ENCODE measurements around the gene HTRA1.

Gene HTRA1

DNA sequence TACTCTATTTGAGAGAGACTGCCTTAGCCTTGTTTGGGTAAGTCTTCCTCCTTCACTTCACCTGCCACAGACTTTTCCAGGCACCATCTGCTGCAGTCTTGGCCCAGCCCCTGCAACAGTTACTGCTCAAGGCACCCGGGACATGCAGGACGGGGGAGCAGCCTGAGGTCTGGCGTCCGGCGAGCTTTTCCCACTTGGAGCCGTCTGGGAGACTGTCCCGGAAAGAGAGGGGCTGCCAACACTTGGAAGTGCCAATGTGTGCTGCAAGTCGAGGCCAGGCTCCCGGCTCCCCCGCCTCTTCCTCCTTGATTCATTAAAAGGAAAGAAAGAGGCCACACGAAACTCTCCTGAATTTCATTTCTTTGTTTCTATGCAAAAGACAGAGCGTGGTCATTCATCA, 13.7 kb downstream of the HTRA1 start:
- no peak for FAIRE-seq

DNA sequence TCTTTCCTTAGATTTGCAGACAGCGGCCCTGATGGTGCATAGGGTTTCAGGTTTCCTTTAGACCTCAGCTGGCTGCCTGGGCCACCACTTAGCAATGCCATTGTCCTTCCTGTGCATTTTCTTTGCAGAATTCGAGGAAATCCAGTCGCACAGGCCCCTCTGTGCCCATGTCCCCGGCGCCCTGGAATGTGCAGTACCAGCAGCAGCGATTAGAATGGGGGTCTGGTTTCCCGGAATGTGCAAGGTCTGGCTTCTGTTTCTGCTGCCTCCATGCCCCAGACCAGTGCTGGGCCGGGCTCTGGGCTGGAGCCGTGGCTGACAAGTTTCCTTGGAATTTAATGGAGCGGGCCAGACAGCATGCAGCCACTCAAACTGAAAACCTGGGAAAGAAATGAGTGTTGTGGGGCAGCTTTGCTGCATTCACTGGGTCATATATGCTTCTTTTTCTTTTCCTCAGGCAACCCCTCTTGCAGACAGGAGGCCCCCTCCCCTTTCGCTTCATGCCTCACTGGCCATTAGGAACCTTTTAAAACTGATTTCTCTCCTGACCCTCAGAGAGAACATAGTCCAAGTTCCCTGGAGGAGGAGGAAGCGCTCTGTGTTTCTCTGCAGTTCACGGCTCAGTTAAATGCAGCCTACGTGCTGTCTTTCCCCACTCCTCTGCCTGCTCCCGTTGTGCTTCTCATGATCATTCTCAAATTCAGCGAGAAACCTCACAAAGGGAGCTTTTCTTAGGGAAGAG, 14.4 kb downstream of the HTRA1 start:
- FAIRE-seq: no peak

DNA sequence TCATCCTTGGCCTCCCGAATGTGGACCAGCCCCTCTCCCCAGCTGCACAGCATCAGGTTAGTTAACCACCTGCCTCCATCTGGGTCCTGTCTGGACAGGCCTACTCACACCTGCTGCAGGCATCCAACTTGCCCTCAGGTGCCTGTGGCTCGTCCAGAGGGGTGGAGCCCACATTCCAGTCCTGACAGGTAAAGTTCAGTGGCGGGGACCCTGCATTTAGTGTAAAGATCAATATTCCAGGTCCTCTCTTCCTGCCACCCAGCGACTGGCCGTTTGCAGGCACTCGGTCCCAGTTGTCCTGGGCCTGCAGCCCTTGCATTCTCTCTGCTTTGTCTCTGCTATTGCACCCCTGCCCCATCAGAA, 15.0 kb downstream of the HTRA1 start:
- no peak for FAIRE-seq

DNA sequence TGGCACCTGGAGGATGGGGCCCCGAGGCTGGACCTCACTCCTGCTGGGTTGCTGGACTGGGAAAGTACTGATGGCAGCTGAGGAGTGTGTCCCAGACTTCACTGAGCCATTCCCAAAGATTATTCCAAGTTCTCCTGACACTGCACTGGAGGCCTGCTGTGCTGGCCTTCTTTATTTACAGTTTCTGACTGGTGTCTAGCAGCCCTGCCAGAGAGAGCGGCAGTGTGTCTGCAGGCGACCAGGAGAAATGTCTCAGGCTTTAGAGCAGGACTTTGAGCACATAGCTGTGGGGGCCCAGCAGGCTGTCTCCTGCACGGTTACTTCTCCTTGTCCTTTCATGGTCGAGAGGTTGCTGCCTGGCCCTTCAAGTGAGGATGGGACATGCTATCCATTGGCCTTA, 16.1 kb downstream of the HTRA1 start:
- FAIRE-seq: no peak

DNA sequence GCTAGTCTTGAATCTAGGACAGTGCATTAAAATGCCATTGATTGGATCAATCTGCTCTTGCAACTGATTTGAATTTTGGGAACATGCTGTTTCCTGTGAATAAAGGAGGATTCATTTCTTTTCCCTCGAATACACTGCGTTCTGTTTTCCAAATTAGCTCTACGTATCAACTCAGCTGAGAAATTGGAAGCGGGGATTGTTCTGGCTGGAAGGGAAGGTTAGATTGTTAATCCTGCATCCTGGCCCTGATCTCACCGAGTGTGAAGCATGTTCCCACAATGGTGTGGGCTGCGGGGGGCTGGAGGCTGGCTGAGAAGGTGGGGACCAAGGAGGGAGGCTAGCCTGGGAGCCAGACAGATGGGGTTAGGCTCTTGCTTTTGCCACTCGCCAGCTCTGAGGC, 17.6 kb downstream of the HTRA1 start:
- no peak for FAIRE-seq

DNA sequence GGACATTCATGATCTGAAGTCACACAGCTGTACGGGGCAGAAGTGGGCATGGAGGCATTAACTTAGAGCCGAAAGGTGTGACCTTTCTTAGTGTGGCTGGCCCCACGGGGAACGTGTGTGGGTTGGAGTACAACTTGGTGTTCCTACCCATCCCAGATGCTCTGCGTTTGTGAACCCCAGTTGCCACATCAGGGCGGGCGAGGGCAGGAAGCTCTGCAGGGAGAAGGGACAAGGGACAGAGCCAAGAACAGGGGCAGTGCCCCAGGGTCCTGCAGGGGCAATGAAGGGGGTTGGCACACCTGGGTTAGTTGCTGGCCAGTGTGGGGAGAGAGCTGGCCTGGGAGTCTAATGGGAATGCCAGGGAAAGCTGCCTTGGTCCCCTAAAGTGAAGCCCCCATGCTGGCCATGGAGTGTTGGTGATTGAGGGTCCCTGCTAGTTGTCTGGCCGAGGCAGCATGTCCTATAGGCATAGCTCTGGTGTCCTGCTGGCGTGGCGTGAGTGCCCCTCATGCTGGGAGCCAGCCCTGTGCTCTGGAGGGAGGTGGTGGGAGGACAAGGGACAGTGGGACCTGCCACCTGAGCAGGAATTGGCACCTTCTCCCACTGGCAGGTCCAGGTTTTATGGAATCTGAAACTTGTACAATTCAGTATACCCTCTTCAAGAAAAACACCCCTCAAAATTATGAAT, 18.9 kb downstream of the HTRA1 start:
- FAIRE-seq: no peak

DNA sequence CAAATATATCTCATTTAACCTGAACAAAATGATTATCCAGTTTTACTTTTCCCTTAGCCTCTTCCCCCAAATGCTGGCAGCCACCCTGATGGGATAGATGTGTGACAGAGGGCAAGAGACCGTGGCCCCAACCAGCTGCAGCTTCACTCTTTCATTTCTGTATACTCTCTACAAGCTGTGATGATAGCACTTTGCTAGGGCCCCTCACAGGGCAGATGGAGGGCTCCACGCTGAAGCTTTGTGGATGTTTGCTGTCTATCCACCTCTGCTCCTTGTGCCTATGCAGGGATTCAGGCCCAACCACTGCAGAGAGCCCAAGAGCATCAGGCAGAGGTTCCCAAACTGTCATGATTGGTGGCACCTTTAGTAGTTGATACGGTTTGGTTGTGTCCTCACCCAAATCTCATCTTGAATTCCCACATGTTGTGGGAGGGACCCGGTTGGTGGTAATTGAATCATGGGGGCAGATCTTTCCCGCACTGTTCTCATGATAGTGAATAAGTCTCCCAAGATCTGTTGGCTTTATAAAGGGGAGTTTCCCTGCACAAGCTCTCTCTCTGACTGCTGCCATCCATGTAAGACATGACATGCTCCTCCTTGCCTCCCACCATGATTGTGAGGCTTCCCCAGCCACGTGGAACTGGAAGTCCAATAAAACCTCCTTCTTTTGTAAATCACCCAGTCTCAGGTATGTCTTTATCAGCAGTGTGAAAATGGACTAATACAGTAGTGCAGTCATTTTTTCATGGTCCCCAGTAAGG, 20.1 kb downstream of the HTRA1 start:
- FAIRE-seq: no peak

DNA sequence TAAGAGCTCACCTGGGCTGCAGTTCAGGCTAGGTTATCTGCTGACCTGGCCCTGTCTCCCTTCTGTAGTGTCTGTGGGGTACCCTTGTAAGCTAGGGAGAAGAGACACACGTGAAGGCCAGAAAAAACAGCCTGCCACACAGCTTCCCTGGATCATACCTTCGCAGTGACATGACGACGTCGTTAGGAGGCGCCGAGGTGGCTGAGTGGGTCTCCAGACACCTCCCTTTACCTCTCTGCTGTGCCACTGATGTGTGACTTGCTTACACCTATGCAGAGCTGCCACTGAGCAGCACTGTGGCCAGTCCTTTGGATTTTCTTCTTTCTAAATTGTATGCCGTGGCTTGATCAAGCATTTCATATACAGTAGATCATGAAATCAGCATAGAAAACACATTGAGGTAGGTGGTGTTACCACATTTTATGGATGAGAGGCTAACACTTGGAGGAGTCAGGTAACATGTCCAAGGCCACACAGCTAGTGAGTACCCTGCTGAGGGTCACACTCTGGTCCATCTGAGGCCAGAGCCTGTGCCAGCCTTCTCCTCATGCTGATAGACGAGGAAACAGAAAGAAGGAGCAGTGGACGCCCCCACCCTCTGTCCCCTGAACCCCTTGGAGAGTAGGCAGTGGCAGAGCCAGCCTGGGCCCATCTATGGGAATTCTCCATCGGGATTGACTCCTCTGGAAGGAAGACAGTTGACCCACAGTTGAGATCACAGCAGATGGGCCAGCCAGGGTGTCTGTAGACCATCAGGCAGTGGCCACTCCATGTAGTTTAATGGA, 23.1 kb downstream of the HTRA1 start:
- FAIRE-seq: no peak

DNA sequence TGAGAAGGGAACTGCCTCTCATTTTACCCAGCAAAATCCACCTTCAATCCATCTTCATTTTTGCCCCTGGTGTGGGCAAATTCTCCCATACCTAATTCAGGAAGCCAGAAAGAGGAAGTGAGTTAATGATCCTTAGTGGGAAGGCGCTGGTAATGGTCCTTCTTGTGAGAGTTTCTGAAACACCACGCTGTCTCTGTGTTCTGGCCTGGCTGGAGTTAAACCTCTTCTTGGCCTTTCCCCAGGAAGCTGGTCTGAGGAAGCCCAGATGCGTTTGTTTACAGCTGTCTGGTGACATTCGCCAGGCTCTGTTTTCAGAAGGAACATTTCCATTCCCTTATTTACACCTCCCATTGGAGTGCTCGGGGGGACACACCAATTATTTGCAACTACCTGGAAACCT, 24.3 kb downstream of the HTRA1 start:
- FAIRE-seq: no peak

DNA sequence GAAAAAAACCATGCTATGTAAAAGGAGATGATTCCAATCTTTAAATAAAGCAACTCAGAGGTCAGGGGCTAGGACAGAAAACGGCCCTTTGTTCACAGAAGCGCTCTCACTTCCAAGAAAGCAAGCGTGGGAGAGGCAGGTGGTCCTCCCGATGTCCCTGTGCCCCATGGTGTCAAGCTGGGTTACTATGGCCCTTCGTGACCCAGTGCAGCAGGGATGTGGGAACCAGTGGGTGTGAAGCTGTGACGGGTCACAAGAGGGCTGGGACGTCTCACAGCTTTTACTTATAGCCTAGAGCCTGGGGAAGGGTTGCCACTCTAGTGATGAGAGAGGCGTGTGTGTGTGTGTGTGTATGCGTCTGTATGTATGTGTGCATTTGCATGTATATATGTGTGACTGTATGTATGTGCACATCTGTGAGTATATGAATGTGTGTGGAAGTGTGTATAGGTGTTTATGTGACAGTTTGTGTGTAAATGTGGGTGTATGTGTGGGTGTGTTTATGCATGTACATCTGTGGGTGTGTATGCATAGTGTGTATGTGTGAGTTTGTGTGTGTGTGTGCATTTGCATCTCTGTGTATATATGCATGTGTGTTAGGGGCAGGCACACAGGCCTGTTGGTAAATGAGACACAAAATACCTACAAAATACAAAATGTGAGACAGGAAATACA, 25.2 kb downstream of the HTRA1 start:
- no peak for FAIRE-seq

DNA sequence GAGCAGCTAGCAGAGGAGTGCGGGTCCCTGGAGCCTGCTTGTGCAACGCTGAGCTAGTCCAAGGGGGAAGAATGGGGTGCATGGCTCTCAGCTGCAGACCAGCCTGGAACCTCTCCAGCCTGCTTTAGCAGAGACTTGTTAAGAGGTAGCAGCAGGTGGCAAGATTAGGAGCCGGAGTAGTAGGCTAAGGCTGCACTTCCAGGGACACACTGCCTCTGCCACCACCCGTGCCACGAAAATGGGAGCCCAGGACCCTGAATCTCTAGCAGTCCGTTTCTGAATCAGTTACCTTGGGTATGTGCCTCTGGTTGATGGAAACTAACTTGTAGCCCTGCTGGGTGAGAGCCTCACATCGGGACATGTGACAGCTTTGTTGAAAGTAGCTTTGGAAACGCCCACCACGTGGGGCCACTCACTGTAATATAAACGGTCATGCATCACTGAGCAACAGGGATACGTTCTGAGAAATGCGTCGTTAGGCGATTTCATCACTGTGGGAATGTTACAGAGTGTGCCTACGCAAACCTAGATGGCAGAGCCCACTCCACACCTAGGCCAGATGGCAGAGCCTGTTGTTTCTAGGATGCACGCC, 25.9 kb downstream of the HTRA1 start:
- FAIRE-seq: no peak

DNA sequence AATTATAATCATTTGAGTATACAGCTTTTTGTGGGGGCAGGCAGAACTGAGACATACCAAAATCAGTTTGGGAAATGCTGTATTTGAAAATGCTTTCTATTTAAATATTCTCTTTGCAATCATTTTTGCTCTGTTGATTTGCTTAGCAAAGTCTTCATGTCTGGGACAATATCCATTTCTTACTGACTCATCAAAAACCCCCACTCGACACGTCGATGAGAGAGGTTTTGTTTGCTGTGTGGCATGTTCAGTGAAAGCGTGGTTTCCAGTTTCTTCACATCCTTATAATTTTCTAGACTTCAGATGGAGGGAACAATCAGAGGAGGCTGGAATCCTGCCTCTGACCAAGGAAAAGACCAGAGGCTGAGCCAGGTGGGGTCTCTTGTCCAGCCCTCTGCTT, 28.9 kb downstream of the HTRA1 start:
- FAIRE-seq: no peak

DNA sequence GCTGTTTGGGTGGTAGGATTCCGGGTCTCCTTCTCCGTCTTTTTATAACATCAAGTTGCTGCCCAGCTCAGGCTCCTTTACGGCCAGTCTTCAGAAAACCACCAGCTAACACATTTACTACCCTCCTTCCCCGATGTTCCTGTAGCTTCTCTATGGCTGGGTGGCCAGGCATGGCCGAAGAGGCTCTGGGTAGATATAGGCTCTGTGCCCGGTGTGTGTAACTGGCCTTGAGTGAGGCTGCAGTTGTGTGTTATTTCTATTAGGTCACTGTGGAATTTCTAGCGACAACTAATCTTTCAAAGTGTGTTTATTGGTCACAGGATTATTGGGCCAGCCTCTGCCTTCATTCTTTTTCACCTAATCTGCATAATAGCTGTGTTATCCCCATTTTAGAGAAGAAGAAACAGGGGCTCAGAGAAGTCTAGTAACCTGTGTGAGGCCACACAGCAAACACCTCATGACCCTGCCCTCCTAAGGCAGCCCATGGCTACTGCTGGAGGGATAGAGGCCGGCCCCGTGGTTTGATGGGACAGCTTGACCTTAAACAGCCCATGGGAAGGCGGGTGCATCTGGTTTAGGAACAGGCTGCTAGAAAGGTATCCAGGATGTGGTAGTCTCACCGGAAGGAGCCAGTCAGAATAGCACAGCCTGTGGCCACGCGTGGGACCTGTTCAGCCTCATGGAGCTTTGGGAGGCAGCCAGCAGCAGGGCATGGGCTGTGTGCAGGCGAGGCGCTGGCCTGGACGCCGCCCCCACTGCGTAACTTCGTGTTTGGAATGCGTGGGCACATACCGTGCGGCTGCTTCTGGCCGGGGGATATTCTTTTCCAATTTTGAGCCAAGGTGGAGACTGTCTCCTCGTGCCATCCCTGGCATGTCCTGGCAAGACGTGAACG, 29.7 kb downstream of the HTRA1 start:
- no peak for FAIRE-seq

DNA sequence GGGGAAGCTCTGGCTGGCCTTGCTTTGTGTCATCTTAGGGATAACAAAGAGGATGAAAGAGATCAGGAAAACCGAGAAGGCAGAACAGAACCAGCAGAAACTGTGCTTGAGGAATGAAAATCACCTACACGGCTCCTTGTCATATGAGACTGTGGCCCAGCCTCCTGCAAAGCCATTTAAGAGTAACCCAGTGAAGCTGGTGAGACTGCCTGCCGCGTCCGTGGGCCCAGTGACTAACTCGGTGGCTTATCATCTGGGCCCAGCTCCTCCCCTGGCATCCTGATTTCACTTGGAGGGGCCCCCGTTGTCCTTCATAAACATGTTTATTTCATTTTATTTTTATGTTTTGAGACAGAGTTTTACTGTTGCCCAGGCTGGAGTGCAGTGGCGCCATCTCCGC, 30.7 kb downstream of the HTRA1 start:
- no peak for FAIRE-seq

DNA sequence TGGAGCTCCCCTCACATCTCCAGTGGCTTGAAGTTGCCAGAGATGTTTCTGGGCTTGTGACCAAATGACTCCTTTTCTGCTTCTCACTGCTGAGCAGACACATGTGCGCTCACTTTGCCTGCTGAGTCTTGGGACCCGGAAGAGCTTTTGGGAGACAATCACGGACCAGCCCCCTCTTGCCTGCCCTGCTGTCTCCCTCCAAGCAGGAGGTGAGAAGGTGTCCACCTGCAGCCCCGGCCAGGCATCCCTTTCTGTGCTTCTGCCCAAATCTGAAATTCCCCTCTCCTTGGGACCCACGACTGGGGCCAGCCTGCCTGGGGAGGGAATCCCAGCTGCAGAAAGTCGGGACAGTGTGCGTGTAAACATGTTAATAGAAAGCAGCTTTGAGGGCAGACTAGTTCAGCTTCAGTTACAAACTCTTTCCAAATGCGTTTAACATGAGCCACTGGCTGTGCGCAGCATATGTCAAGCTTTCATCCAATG, 31.7 kb downstream of the HTRA1 start:
- no peak for FAIRE-seq

DNA sequence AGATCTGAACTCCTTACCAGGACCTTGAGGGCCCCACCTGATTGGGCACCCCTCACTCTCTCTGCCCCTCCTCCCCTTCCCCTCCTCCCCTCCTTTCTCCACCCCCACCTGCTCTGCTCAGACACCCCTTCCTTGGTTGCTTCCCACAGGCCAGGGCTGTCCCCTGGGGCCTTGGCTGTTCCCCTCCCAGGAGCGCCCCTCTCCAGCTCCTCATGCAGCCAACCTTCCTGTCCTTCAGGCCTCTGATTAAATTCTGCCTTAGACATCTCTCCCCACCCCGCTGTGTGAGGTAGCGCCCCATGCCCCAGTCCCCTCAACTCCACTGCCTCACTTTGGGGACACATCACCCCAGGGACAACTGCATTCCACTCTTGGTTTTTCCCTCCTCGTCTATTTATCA, 32.4 kb downstream of the HTRA1 start:
- FAIRE-seq: no peak

DNA sequence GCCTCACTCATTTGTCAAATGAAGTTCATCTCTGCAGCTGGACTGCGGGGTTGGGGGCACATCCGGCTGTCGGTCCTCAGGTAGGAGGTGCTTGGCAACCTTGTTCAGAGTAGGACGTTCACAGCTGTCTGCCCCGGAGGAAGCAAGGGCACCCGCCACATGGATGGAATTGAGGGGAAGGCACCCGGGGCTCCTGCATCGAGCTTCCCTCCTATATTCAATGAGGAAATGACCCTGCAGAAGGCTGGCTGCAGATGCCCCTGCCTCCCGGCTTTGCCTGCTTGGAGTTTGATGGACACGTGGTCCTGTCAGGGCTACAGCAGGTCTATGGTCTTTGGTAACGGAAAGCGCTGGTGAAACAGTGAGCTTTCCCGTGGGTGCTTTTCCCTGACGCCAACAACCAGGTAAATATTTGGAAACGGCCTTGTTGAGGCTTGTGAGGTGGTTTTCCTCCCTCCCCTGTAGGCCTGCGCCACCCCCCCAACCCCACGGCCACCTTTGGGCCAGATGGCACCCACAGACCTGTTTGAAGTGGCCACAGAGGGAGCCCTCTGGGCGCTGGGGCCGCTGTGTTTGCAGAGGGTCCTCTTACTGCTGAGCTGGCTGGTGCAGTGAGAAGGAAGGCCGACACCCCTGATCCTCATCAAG, 32.9 kb downstream of the HTRA1 start:
- no peak for FAIRE-seq

DNA sequence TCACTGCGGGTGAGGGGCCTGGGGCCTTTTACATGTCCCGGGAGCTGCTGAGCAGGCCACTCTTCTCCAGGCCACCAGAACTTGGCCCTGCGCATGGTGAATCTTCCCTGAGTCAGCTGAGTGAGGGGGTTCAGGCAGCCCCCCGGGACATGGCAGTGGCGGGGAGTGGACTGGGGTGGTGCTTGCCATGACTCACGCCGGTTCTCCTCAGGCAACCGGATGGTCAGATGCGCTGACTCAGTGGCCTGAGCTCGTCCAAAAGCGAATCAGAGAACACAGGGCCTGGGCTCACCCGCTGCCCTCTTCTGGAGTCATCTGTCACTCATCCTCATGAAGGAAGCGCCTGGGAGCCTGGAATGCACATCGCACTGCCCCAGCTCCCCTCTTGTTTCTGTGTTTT, 33.5 kb downstream of the HTRA1 start:
- no peak for FAIRE-seq

DNA sequence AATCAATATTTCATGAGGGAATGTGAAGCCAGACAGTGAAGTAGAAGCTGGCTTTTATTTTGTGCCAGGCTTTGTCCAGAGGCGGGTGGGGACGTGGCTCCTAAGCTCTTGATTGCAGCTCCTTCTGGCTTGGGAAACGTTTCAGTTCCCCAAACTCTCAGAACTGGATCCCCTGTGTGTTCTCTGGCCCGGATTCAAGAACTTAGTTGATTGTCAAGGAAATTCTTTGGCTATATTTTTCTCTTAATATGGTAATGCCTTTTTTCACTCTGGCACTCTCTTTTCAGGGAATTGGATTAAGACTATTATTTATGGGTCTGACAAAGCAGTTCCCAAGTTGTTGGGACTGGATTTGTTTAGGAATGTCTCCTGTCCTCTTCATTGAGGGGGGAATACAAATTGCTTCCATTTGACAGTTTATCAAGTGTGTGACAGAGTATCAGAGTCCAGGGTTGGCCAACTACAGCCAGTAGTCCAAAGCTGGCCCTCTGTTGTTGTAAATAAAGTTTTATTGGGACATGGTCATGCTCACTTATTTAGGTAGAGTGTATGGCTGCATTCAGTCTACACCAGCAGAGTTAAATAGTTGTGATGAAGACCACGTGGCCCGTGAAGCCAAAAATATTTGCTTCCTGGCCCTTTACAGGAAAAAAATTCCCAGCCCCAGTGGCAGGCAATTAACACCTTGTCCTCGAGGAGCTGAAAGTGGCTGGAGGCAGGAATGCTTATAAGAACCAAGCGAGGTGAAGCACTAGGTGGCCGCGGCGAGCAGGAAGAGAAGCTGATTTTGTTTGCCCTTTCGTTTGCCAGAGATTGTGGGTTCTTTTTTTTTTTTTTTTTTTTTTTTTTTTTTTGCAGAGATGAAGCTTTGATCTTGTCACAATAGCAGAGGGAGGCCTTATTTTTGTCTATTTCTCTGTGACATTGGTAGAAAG, 34.3 kb downstream of the HTRA1 start:
- no peak for FAIRE-seq

Measured in A204.1 (cell line).